A673 (cell line): Measurements from ENCODE around the gene CAMK1.

Experiments used
- CTCF ChIP-seq: fragments of 300-800, 200-600 bp; sonication (generic); conservative IDR thresholded peaks from 2 replicates; pipeline ENCODE4 v1.5.1; 2017; ENCODE audit warnings: low read depth, mild to moderate bottlenecking, antibody characterized with exemption, low read length, moderate library complexity, mixed read lengths
- EZH2 ChIP-seq: fragments of 200-600 bp; sonication (generic); IDR thresholded peaks from 2 replicates; pipeline ENCODE4 v1.6.1; 2017; ENCODE audit warnings: borderline replicate concordance, low read depth, mild to moderate bottlenecking, mixed read lengths, antibody characterized with exemption, low read length; ENCODE audit not compliant: poor library complexity, severe bottlenecking

- TF ChIP-seq CTCF (no peak), EZH2 (no peak)
Observed at GRCh38 chr3:9792405-9793160, 22.8 kb upstream of the CAMK1 start, which contains the start of the genes ARPC4 and TADA3.
